ENCODE results near the gene CKMT1B.
"Not testable (repeated sequence)": the region's sequence is repeated elsewhere in the genome, so short reads cannot be mapped to it uniquely, and the experiment has no call there.

Gene CKMT1B

GRCh38 chr15:43593328-43594190 lies at the start of gene CKMT1B:
Gene CKMT1B, plus strand, starts transcription at chr15:43594027. Its CDS starts 192 bp downstream, at chr15:43594219.
- in situ Hi-C loops (cut with MboI; ENCODE audit: low pct_unique_long_range_greater_than_20kb, low sequenced_read_pairs, unreplicated experiment); DNase-seq (ENCODE audit: low spot score): not testable (repeated sequence)

GRCh38 chr15:43544266-43544665 lies 49.6 kb upstream of the CKMT1B start:
- DNase-seq (ENCODE audit: low spot score) = no peak
- in situ Hi-C loops (cut with MboI; ENCODE audit: low pct_unique_long_range_greater_than_20kb, low sequenced_read_pairs, unreplicated experiment) = no loop called here
- TF ChIP-seq CTCF (IDR thresholded peaks at IDR 0.05; ENCODE audit: extremely low read depth, insufficient read depth, missing control alignments) = no peak

- no peak for DNase-seq (ENCODE audit: low spot score)
- no peak for TF ChIP-seq CTCF (IDR thresholded peaks at IDR 0.05; ENCODE audit: extremely low read depth, insufficient read depth, missing control alignments)
- in situ Hi-C loops (cut with MboI; ENCODE audit: low pct_unique_long_range_greater_than_20kb, low sequenced_read_pairs, unreplicated experiment) = no loop called here
Measured at GRCh38 chr15:43545426-43545825, 48.4 kb upstream of the CKMT1B start.

GRCh38 chr15:43547539-43547938 lies 46.3 kb upstream of the CKMT1B start:
- in situ Hi-C loops (cut with MboI; ENCODE audit: low pct_unique_long_range_greater_than_20kb, low sequenced_read_pairs, unreplicated experiment) = no loop called here
- no peak for TF ChIP-seq CTCF (IDR thresholded peaks at IDR 0.05; ENCODE audit: extremely low read depth, insufficient read depth, missing control alignments)
- no peak for DNase-seq (ENCODE audit: low spot score)

- in situ Hi-C loops (cut with MboI; ENCODE audit: low pct_unique_long_range_greater_than_20kb, low sequenced_read_pairs, unreplicated experiment) = no loop called here
- no peak for TF ChIP-seq CTCF (IDR thresholded peaks at IDR 0.05; ENCODE audit: extremely low read depth, insufficient read depth, missing control alignments)
- DNase-seq (ENCODE audit: low spot score) = no peak
Measured at GRCh38 chr15:43550527-43551363, 43.1 kb upstream of the CKMT1B start.

GRCh38 chr15:43552256-43552655 lies 41.6 kb upstream of the CKMT1B start:
- no peak for DNase-seq (ENCODE audit: low spot score)
- in situ Hi-C loops (cut with MboI; ENCODE audit: low pct_unique_long_range_greater_than_20kb, low sequenced_read_pairs, unreplicated experiment) = no loop called here
- no peak for TF ChIP-seq CTCF (IDR thresholded peaks at IDR 0.05; ENCODE audit: extremely low read depth, insufficient read depth, missing control alignments)

- no peak for DNase-seq (ENCODE audit: low spot score)
- in situ Hi-C loops (cut with MboI; ENCODE audit: low pct_unique_long_range_greater_than_20kb, low sequenced_read_pairs, unreplicated experiment) = no loop called here
- TF ChIP-seq CTCF (IDR thresholded peaks at IDR 0.05; ENCODE audit: extremely low read depth, insufficient read depth, missing control alignments) = no peak
Measured at GRCh38 chr15:43552986-43553385, 40.8 kb upstream of the CKMT1B start.

GRCh38 chr15:43562753-43563152 lies 31.1 kb upstream of the CKMT1B start:
- DNase-seq (ENCODE audit: low spot score); in situ Hi-C loops (cut with MboI; ENCODE audit: low pct_unique_long_range_greater_than_20kb, low sequenced_read_pairs, unreplicated experiment): not testable (repeated sequence)

GRCh38 chr15:43563793-43564192 lies 30.0 kb upstream of the CKMT1B start:
- in situ Hi-C loops (cut with MboI; ENCODE audit: low pct_unique_long_range_greater_than_20kb, low sequenced_read_pairs, unreplicated experiment); DNase-seq (ENCODE audit: low spot score): not testable (repeated sequence)

GRCh38 chr15:43566615-43567014 lies 27.2 kb upstream of the CKMT1B start:
- DNase-seq (ENCODE audit: low spot score); in situ Hi-C loops (cut with MboI; ENCODE audit: low pct_unique_long_range_greater_than_20kb, low sequenced_read_pairs, unreplicated experiment): not testable (repeated sequence)

All from GM13977 (cell line).